KBM-7 (cell line): ENCODE results near the gene FKBP1A.
A peak's percentile ranks its signal among the peaks of the same experiment; 100 is the strongest.
"Not testable (repeated sequence)": the region's sequence is repeated elsewhere in the genome, so short reads cannot be mapped to it uniquely, and the experiment has no call there.

ENCODE experiments used
- DNase-seq: peaks from one replicate; pipeline ENCODE4 v3.0.0-alpha.2; 2015
- in situ Hi-C: fragments of 300-500 bp; cut with MboI; formaldehyde crosslinking; loops from 2 replicates; pipeline ENCODE4 v1.14.3; 2020; ENCODE audit warnings: low sequenced_read_pairs, low pct_unique_long_range_greater_than_20kb, mixed read lengths

The FKBP1A gene

GRCh38 chr20:1420066-1420465, 27.2 kb upstream of the FKBP1A start:
- in situ Hi-C loops, result no loop called here
- DNase-seq, result no peak

- DNase-seq, result no peak
- in situ Hi-C loops, result no loop called here
Observed at GRCh38 chr20:1418350-1418749, 25.5 kb upstream of the FKBP1A start.

GRCh38 chr20:1417790-1418189, 24.9 kb upstream of the FKBP1A start:
- no peak for DNase-seq
- in situ Hi-C loops, result no loop called here

- DNase-seq, result no peak
- in situ Hi-C loops, result no loop called here
Observed at GRCh38 chr20:1417273-1417672, 24.4 kb upstream of the FKBP1A start.

- DNase-seq, result no peak
- in situ Hi-C loops, result no loop called here
Observed at GRCh38 chr20:1415667-1416468, 23.0 kb upstream of the FKBP1A start.

GRCh38 chr20:1414982-1415381, 22.1 kb upstream of the FKBP1A start:
- no peak for DNase-seq
- in situ Hi-C loops, result no loop called here

GRCh38 chr20:1405801-1406200, 12.9 kb upstream of the FKBP1A start:
- DNase-seq, result no peak
- in situ Hi-C loops, result no loop called here

- in situ Hi-C loops, result no loop called here
- no peak for DNase-seq
Observed at GRCh38 chr20:1403624-1404023, 10.8 kb upstream of the FKBP1A start.

GRCh38 chr20:1402149-1402548, 9.3 kb upstream of the FKBP1A start:
- in situ Hi-C loops, result no loop called here
- DNase-seq, result no peak

- in situ Hi-C loops, result no loop called here
- no peak for DNase-seq
Observed at GRCh38 chr20:1401451-1401907, 8.6 kb upstream of the FKBP1A start.

GRCh38 chr20:1399678-1400366, 7.0 kb upstream of the FKBP1A start:
- in situ Hi-C loops, DNase-seq: not testable (repeated sequence)

GRCh38 chr20:1398185-1398584, 5.3 kb upstream of the FKBP1A start:
- DNase-seq, in situ Hi-C loops: not testable (repeated sequence)

GRCh38 chr20:1397710-1398109, 4.9 kb upstream of the FKBP1A start:
- in situ Hi-C loops, result no loop called here
- DNase-seq, result peak; percentile 22

- in situ Hi-C loops, result no loop called here
- DNase-seq, result peak; percentile 29
Observed at GRCh38 chr20:1396702-1397101, 3.8 kb upstream of the FKBP1A start.

GRCh38 chr20:1396264-1396663, 3.4 kb upstream of the FKBP1A start:
- in situ Hi-C loops, result no loop called here
- DNase-seq, result peak; percentile 20

- peak; percentile 89 for DNase-seq
- in situ Hi-C loops, result no loop called here
Observed at GRCh38 chr20:1394686-1395085, 1.8 kb upstream of the FKBP1A start.

- DNase-seq, result no peak
- in situ Hi-C loops, result no loop called here
Observed at GRCh38 chr20:1393507-1393882, 641 bp upstream of the FKBP1A start.

- no peak for DNase-seq
- in situ Hi-C loops, result no loop called here
Observed at GRCh38 chr20:1392443-1392692, 486 bp downstream of the FKBP1A start.

GRCh38 chr20:1391640-1392442, 1.0 kb downstream of the FKBP1A start:
- in situ Hi-C loops, result no loop called here
- DNase-seq, result peak; percentile 61
